Fibroblast of villous mesenchyme (primary cell): ENCODE measurements around the gene TCF7L2. TPM values are rescaled to one million over a fixed set of nuclear protein-coding genes. Genes with fewer than 3 reads are reported as not detected.
A peak's percentile ranks its signal among the peaks of the same experiment; 100 is the strongest.

ENCODE experiments used
- DNase-seq: peaks from one replicate; pipeline ENCODE4 v3.0.0-alpha.2; 2010; ENCODE audit warnings: low read depth
- H3K4me3 ChIP-seq: 2 replicates; pipeline ENCODE4 v1.5.1; 2011; ENCODE audit warnings: low read depth, mild to moderate bottlenecking, low read length
- total RNA-seq: library from RNA; depleted of rRNA; stranded (reverse); fragments of >200 nt; gene quantifications from 2 replicates; pipeline ENCODE4 v1.2.3, GENCODE V29; 2012
- TF ChIP-seq, protein P1 (sequence below): IDR thresholded peaks from 2 replicates; pipeline ENCODE4 v1.5.1; 2012; ENCODE audit warnings: low read depth, mild to moderate bottlenecking, low read length; ENCODE audit not compliant: insufficient read depth

TCF7L2 gene
- total RNA-seq, 1 donor = 12.5 TPM

DNA sequence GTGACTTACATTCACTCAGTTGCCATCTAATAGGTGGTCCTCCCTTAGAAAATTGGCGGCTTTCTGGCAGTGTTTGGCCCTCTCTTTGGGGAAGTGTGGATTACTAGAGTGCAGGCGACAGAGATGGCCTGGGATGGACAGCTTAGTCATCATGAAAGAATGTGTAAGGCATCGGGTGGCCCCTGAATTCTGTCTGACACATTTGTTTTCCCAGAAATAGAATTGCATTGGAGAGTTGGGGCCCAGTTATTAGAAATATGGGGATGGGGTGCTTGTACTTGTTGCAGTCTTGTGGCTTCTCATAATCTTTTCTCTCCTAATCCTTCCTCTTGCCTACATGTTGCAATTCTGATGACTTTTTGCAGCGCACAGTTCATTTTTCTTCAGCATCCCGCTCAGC, 13.8 kb downstream of the TCF7L2 start:
- TF ChIP-seq, protein P1, sequence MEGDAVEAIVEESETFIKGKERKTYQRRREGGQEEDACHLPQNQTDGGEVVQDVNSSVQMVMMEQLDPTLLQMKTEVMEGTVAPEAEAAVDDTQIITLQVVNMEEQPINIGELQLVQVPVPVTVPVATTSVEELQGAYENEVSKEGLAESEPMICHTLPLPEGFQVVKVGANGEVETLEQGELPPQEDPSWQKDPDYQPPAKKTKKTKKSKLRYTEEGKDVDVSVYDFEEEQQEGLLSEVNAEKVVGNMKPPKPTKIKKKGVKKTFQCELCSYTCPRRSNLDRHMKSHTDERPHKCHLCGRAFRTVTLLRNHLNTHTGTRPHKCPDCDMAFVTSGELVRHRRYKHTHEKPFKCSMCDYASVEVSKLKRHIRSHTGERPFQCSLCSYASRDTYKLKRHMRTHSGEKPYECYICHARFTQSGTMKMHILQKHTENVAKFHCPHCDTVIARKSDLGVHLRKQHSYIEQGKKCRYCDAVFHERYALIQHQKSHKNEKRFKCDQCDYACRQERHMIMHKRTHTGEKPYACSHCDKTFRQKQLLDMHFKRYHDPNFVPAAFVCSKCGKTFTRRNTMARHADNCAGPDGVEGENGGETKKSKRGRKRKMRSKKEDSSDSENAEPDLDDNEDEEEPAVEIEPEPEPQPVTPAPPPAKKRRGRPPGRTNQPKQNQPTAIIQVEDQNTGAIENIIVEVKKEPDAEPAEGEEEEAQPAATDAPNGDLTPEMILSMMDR = no peak
- DNase-seq = peak; percentile 64
- no peak overlapping the region for H3K4me3 ChIP-seq

DNA sequence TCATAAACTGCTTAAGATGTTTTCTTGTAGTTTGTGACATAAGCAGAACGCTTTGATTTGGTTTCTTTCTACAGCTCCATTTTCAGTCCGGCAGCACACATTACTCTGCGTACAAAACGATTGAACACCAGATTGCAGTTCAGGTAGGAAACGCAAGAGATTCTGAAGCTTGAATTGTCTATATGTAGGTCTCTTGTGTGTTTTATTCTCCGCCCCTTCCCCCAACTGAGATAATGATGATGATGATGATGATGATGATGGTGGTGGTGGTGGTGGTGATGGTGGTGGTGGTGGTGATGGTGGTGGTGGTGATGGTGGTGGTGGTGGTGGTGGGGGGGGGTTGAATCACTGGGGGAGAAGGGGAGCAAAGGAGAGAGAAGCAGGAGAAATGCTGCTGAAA, 14.4 kb downstream of the TCF7L2 start:
- TF ChIP-seq, protein P1 = no peak
- DNase-seq = no peak
- no peak overlapping the region for H3K4me3 ChIP-seq

DNA sequence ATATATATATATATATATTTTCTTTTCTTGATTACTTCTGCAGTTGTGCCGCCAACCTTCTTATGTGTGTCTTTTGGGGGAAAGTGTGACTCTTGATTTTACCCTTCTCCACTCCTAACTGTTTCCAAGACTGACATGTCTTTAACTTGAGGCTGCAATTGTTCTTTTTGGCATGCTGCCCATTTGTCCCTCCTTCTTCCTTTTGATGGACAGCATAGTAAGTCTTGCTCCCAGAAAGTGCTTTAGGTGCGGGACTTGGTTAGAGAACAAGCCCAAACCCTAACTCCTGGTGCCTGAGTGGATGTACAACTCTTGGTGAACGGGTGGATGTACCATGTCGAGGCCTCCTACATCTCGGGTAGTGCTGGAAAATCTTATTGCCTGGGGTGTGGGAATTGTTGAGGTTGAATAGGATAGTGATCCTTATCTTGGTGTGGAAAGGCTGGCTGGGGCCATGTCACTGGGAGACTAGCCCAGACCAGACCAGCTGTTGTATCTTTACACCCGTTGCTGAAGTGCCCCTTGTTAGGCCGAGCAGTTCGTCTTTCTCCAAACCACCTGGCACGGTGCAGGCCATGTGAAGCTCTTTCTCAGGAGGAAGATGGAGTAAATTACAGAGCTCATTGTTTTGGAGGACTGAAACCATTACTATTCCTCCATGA, 16.3 kb downstream of the TCF7L2 start:
- H3K4me3 ChIP-seq = no peak overlapping the region
- TF ChIP-seq, protein P1 = no peak
- DNase-seq = no peak

DNA sequence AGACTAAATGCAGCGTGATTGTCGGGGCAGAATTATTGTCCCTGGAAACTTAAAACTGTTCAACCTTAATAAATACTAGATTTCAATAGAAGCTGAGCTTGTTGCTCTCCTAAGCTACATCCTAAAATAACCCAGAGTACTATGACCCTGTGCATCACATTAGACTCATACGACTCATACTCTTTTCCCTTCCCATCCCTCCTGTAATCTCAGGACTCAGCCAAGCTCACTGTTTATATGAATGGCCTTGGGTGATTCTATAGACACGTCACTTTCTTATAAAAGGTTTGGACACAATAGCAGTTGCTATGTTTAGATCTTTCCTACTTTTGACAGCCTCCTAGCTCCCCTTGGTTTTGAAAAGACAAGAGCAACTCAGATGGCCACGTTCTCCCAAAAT, 17.2 kb downstream of the TCF7L2 start:
- TF ChIP-seq, protein P1 = no peak
- DNase-seq = peak; percentile 30
- H3K4me3 ChIP-seq = no peak overlapping the region

DNA sequence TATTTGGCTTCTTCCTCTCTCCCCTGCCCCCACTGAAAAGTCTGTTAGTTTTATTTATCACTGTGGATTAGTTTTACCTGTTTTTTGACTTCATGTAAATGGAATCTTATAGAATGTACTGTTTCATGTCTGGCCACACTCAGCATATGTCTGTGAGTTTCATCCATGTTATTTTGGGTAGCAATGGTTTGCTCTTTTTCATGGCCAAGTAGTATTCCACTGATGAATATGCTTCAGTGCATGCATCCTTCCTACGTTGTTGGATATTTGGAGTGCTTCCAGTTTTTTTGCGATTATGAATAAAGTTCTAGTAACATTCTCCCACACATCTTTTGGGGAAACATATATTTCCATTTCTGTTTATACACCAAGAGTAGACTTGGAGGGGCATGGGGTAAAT, 19.1 kb downstream of the TCF7L2 start:
- TF ChIP-seq, protein P1 = no peak
- no peak for DNase-seq

DNA sequence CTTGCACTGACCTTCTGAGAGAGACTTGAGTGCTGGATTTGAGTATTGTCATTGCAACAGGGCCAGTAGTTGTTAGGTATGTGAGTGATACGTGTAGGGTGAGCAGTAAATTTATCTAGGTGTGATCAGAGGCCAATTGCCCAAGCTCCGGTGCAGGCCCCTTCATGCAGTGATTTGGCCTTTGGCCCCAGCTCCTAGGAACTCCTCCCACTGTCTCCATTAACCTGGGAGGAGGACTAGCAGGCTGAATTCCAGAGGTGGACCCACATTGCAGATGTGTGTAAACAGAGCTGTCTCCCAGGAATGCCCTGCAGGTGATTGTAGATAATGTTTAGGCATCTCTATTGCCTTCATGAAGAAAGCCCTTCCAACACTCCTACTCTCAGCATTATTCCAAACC, 19.5 kb downstream of the TCF7L2 start:
- H3K4me3 ChIP-seq = no peak overlapping the region
- DNase-seq = no peak
- TF ChIP-seq, protein P1 = no peak

More for the DNA sequence above, 19.1 kb downstream of the TCF7L2 start:
- no peak overlapping the region for H3K4me3 ChIP-seq

DNA sequence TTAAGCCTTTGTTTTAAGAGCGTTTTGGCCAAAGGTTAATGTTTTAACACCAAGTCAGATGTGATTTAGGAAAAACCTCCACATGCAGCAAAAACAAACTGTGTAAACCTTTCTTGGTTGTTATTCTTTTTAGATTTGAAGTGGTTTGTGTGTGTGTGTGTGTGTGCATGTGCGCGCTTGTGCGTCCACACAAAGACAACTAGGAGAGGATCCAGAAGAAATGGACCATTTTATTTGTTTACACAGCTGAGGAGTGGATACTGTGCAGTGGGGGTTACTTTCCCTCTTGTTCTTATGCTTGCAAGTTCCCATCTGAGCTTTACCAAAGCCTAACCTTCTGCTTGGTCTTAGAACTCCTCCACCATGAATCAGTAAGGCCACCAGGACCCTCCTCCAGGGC, 20.0 kb downstream of the TCF7L2 start:
- peak; percentile 34 for DNase-seq
- TF ChIP-seq, protein P1 = no peak
- H3K4me3 ChIP-seq = no peak overlapping the region
